SH-SY5Y (cell line): Measurements from ENCODE around the gene CCDC102B.

Experiments
- GATA2 ChIP-seq: IDR thresholded peaks from 2 replicates; pipeline ENCODE4 v1.6.1; 2011; ENCODE audit warnings: mild to moderate bottlenecking, low read depth, low read length
- GATA3 ChIP-seq: IDR thresholded peaks from 2 replicates; pipeline ENCODE4 v1.6.1; 2011; ENCODE audit warnings: low read depth, mild to moderate bottlenecking, low read length, moderate library complexity

GRCh38 chr18:68822926-68823325, 25.0 kb downstream of the CCDC102B start:
- TF ChIP-seq GATA2 = no peak
- no peak for TF ChIP-seq GATA3
